Body of pancreas (tissue), 4 donors: ENCODE results near the gene KIF17. TPM values are rescaled to one million over a fixed set of nuclear protein-coding genes. Genes with fewer than 3 reads are reported as not detected.

ENCODE experiments used
- ATAC-seq: fragments of 150-250 bp; one replicate; pipeline ENCODE4 v1.9.1; 2016
- DNase-seq, 4 donors: peaks; one replicate each; pipeline ENCODE4 v3.0.0-alpha.2; 2019
- H3K27ac ChIP-seq, 4 donors: fragments of 200-600 bp; sonication (generic); 1 replicate in 3 of 4; 2 replicates in 1 of 4; pipeline versions ENCODE4 v1.5.1 to v1.6.1; 2016 to 2019; ENCODE audit warnings: mild to moderate bottlenecking in 1 of 4, mixed read lengths in 1 of 4, moderate library complexity in 1 of 4
- H3K27me3 ChIP-seq, 2 donors: fragments of 200-600 bp; sonication (generic); one replicate each; pipeline ENCODE4 v1.6.0; 2016; ENCODE audit warnings: mild to moderate bottlenecking in 1 of 2
- H3K36me3 ChIP-seq, 2 donors: fragments of 200-600 bp; sonication (generic); replicated peaks in 1 of 2; 2 replicates each; pipeline ENCODE4 v1.5.1; 2016; ENCODE audit warnings: low read depth in 2 of 2; ENCODE audit not compliant: insufficient read depth in 1 of 2
- H3K4me1 ChIP-seq: fragments of 200-600 bp; sonication (generic); one replicate; pipeline ENCODE4 v1.6.0; 2016
- H3K4me3 ChIP-seq, 2 donors: fragments of 200-600 bp; sonication (generic); 1 replicate in 1 of 2; 2 replicates in 1 of 2; pipeline ENCODE4 v1.5.1; 2016 to 2019
- H3K9me3 ChIP-seq, 3 donors: fragments of 200-600 bp; sonication (generic); 1 replicate in 2 of 3; 2 replicates in 1 of 3; pipeline ENCODE4 v1.5.1; 2016
- CTCF ChIP-seq, 7 experiments: fragments of 450-650 bp in 4 of 7; fragments of 200-600 bp in 3 of 7; sonication (generic) in 3 of 7; IDR thresholded peaks; one replicate each; pipeline ENCODE4 v1.5.1; 2016 to 2019; ENCODE audit warnings: antibody characterized with exemption in 7 of 7
- POLR2A ChIP-seq, 3 donors: fragments of 450-650 bp; IDR thresholded peaks; one replicate each; pipeline ENCODE4 v1.6.1; 2016; ENCODE audit warnings: antibody characterized with exemption in 3 of 3, mild to moderate bottlenecking in 2 of 3
- WGBS, 2 donors: methylation state at CpG; one replicate each; pipeline ENCODE4 v1.1.5; 2017; 5-methylcytosine and 5-hydroxymethylcytosine counted together
- intact Hi-C: fragments of 100-400 bp; cut with DNase I; formaldehyde crosslinking; loops from one replicate; pipeline ENCODE4 v1.15.1; 2023
- total RNA-seq, 2 donors: library from RNA; depleted of rRNA; stranded (reverse); fragments of >200 nt; gene quantifications; one replicate each; pipeline ENCODE4 v1.1.0, GENCODE V29; 2016

KIF17 gene
- total RNA-seq, 2 donors from 2014 or later = 1.8 TPM; not detected in 1

- intact Hi-C loops = no loop called here
- H3K4me1 ChIP-seq = peaks cover 18% of the 10 kb centered on the region
- DNase-seq (peak; percentile 83 to 85 (median 84)), ATAC-seq (peak; percentile 90)
- TF ChIP-seq POLR2A (IDR thresholded peaks at IDR 0.05) (peak; percentile 38 to 60 (median 56)), CTCF (IDR thresholded peaks at IDR 0.05) (peak; percentile 93 to 100 (median 97))
- H3K27me3 ChIP-seq = no peaks in the 10 kb centered on the region
- no peaks in the 10 kb centered on the region for H3K9me3 ChIP-seq
- peak within 1 kb of the TSS; percentile 76 to 93 for H3K4me3 ChIP-seq
- H3K27ac ChIP-seq = peak within 1 kb of the TSS; percentile 72 to 96 (median 89)
- peaks cover 0 to 7% of the 10 kb centered on the region in 2 donors for H3K36me3 ChIP-seq
- WGBS, 2 donors = 1 to 4% methylated on average over 17 to 58 of the region's 93 CpGs
Observed at GRCh38 chr1:20633190-20634064, 84.4 kb downstream of the KIF17 start, which contains the start of gene PINK1. PINK1 (plus strand) TSS chr1:20633458; CDS start chr1:20633549, 91 bp downstream.

GRCh38 chr1:20632386-20632785 is 85.4 kb downstream of the KIF17 start:
- no peak overlapping the region for H3K27ac ChIP-seq
- ATAC-seq (no peak), DNase-seq (no peak)
- WGBS, 2 donors = 85 to 91% methylated on average over 3 of the region's 3 CpGs
- H3K27me3 ChIP-seq = no peaks in the 10 kb centered on the region
- H3K4me3 ChIP-seq = no peak overlapping the region
- intact Hi-C loops = no loop called here
- no peaks in the 10 kb centered on the region for H3K36me3 ChIP-seq
- H3K4me1 ChIP-seq = peaks cover 18% of the 10 kb centered on the region
- H3K9me3 ChIP-seq = no peaks in the 10 kb centered on the region
- TF ChIP-seq CTCF (IDR thresholded peaks at IDR 0.05) (no peak), POLR2A (IDR thresholded peaks at IDR 0.05) (no peak)

- no peak for ATAC-seq
- no peak for DNase-seq
- TF ChIP-seq CTCF (IDR thresholded peaks at IDR 0.05) (no peak), POLR2A (IDR thresholded peaks at IDR 0.05) (no peak)
- 15 to 20% methylated on average over 4 of the region's 4 CpGs for WGBS, 2 donors
- Histone ChIP-seq H3K27me3 (no peaks in the 10 kb centered on the region), H3K9me3 (no peaks in the 10 kb centered on the region), H3K27ac (no peak overlapping the region), H3K36me3 (no peaks in the 10 kb centered on the region), H3K4me1 (peaks cover 18% of the 10 kb centered on the region), H3K4me3 (no peak overlapping the region)
- intact Hi-C loops = no loop called here
Observed at GRCh38 chr1:20630729-20631128, 87.1 kb downstream of the KIF17 start.

- ATAC-seq = no peak
- no peaks in the 10 kb centered on the region for H3K9me3 ChIP-seq
- H3K27ac ChIP-seq = no peak overlapping the region
- H3K27me3 ChIP-seq = no peaks in the 10 kb centered on the region
- H3K4me1 ChIP-seq = no peaks in the 10 kb centered on the region
- DNase-seq = no peak
- H3K4me3 ChIP-seq = no peak overlapping the region
- 30 to 50% methylated on average over 1 of the region's 1 CpG for WGBS, 2 donors
- intact Hi-C loops = no loop called here
- no peaks in the 10 kb centered on the region for H3K36me3 ChIP-seq
- TF ChIP-seq CTCF (IDR thresholded peaks at IDR 0.05) (no peak), POLR2A (IDR thresholded peaks at IDR 0.05) (no peak)
Observed at GRCh38 chr1:20626524-20626923, 91.3 kb downstream of the KIF17 start.

- ATAC-seq (no peak), DNase-seq (no peak)
- Histone ChIP-seq H3K36me3 (no peaks in the 10 kb centered on the region), H3K27ac (no peak overlapping the region), H3K4me3 (no peak overlapping the region), H3K27me3 (no peaks in the 10 kb centered on the region), H3K4me1 (no peaks in the 10 kb centered on the region), H3K9me3 (no peaks in the 10 kb centered on the region)
- intact Hi-C loops = no loop called here
- TF ChIP-seq CTCF (IDR thresholded peaks at IDR 0.05) (no peak), POLR2A (IDR thresholded peaks at IDR 0.05) (no peak)
- WGBS, 2 donors = 36 to 64% methylated on average over 1 of the region's 1 CpG
Observed at GRCh38 chr1:20626098-20626427, 91.7 kb downstream of the KIF17 start.
